GM12801 (cell line): ENCODE measurements around the gene ACAP1.

Experiments used
- CTCF ChIP-seq: IDR thresholded peaks from one replicate; pipeline ENCODE4 v1.5.1; 2011; ENCODE audit warnings: control low read depth; ENCODE audit not compliant: insufficient read length; ENCODE audit errors: extremely low read depth

Gene ACAP1

GRCh38 chr17:7321466-7321865, 14.9 kb upstream of the ACAP1 start:
- no peak for TF ChIP-seq CTCF

- TF ChIP-seq CTCF: no peak
Observed at GRCh38 chr17:7322520-7323194, 13.7 kb upstream of the ACAP1 start.

- no peak for TF ChIP-seq CTCF
Observed at GRCh38 chr17:7323731-7324437, 12.4 kb upstream of the ACAP1 start.

- TF ChIP-seq CTCF: no peak
Observed at GRCh38 chr17:7324438-7324779, 11.9 kb upstream of the ACAP1 start.

GRCh38 chr17:7325031-7325528, 11.2 kb upstream of the ACAP1 start:
- no peak for TF ChIP-seq CTCF

- no peak for TF ChIP-seq CTCF
Observed at GRCh38 chr17:7326186-7326585, 10.1 kb upstream of the ACAP1 start.

GRCh38 chr17:7327056-7327455, 9.3 kb upstream of the ACAP1 start:
- no peak for TF ChIP-seq CTCF
